Tongue (tissue), 2 donors: Measurements from ENCODE around the gene ANO9. TPM values are rescaled to one million over a fixed set of nuclear protein-coding genes. Genes with fewer than 3 reads are reported as not detected.
"Not testable (repeated sequence)": the region's sequence is repeated elsewhere in the genome, so short reads cannot be mapped to it uniquely, and the experiment has no call there.

Source experiments
- DNase-seq: peaks from one replicate; pipeline ENCODE4 v3.0.0-alpha.2; 2015
- total RNA-seq: library from RNA; depleted of rRNA; stranded (reverse); fragments of >200 nt; gene quantifications from one replicate; pipeline ENCODE4 v1.2.3, GENCODE V29; 2014

The ANO9 gene
- total RNA-seq, 1 donor from 2014 or later, result 2.1 TPM

DNA sequence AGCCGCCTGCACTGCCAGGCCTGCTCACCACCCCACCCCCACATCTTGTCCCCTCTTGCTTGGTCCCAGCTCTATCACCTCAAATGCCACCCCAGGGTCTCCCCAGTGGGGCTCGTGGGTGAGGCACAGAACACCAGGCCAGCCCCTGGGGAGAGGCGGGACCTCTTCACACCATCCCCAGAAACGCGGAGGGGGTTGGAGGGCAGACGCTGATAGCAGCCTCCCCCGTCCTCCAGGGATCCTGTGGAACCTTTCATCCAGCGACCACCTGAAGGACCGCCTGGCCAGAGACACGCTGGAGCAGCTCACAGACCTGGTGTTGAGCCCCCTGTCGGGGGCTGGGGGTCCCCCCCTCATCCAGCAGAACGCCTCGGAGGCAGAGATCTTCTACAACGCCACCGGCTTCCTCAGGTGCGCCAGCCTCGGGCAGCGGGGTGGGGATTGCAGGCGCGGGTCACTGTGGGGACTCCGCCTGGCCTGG, 42.0 kb downstream of the ANO9 start:
- no peak for DNase-seq

GRCh38 chr11:398826-399225, 43.0 kb downstream of the ANO9 start:
- DNase-seq, result no peak

DNA sequence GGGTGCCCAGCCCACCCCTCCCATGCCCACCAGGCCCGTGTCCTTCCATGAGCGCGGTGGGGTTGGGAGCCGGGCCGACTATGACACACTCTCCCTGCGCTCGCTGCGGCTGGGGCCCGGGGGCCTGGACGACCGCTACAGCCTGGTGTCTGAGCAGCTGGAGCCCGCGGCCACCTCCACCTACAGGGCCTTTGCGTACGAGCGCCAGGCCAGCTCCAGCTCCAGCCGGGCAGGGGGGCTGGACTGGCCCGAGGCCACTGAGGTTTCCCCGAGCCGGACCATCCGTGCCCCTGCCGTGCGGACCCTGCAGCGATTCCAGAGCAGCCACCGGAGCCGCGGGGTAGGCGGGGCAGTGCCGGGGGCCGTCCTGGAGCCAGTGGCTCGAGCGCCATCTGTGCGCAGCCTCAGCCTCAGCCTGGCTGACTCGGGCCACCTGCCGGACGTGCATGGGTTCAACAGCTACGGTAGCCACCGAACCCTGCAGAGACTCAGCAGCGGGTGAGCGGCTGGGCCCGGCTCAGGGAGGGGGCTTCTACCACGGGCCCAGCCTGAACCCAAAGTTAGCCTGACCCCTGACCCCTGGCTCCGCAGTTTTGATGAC, 44.8 kb downstream of the ANO9 start:
- DNase-seq, result peak; percentile 79

- DNase-seq, result peak; percentile 25
These were observed 45.3 kb downstream of the ANO9 start for GRCh38 chr11:396511-396947.

GRCh38 chr11:395866-396265, 45.9 kb downstream of the ANO9 start:
- no peak for DNase-seq

DNA sequence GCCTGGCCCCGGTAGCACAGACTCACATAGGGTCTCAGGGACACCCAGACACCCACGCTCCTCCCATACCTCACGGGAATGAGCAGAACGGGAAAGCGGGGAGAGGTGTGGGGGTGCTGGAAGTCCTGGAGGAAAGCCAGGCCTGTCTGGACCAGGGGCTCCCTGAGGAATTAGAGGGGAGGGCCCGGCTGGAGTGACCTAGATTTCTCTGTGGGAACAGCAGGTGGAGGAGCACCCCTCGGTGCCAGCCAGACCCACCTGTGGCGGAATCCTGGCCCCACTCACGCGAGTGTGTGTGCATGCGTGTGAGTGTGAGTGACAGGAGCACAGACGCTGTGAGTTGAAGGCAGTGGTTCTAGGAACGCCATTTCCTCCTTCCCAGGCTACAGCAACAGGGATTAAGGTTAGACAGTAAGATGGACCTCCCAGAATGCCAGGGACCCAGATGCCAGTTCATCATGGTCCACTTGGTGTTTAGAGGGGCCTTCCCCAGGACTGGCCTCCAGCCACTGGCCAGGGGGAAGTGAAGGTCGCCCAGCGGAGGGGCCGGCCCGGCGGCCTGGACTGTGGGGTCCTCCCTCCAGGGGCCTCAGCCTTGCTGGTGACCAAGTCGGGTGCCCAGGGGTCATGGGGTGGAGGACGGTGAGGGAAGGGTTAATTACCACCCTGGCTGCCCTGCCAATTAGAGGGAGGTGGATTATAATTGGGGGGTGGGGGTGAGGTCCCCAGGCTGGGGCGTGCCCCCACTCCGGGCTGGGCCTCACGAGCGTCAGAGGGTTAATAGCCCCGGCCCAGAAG, 46.8 kb downstream of the ANO9 start:
- DNase-seq, result no peak

DNA sequence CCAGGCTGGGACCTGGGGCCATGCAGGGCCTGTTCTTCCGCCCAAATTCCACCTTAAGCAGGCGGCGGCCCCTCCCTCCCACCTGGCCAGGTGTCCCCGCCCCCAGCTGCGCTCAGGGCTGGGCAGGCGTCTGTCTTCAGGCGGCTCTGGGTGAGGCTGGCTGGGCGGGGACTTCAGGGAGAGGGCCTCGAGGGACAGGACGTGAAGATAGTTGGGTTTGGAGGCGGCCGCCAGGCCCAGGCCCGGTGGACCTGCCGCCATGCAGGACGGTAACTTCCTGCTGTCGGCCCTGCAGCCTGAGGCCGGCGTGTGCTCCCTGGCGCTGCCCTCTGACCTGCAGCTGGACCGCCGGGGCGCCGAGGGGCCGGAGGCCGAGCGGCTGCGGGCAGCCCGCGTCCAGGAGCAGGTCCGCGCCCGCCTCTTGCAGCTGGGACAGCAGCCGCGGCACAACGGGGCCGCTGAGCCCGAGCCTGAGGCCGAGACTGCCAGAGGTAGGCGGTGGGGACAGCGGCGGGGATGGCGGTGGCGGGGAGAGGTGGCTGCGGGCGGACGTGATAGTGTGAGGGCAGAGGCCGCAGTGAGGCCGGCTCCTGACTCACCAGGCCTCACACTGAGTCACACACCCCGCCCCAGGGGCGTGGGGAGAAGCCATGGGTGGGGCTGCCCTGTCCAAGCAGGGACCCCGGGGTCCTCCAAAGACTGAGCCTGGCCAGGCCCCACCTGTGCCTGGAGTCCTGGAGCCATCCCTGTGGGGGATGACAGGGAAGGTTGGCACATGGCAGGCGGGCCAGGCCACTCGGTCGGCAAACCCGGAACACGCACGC, 47.6 kb downstream of the ANO9 start, which contains the start of gene PKP3:
Gene PKP3, plus strand, starts transcription at position 176 of the 824 bp plus-strand sequence. Its CDS starts 84 bp downstream, at position 260.
- peak; percentile 66 for DNase-seq

GRCh38 chr11:393219-394033, 48.4 kb downstream of the ANO9 start:
- DNase-seq, result peak; percentile 57

GRCh38 chr11:392102-392777, 49.6 kb downstream of the ANO9 start:
- no peak for DNase-seq

GRCh38 chr11:391117-392017, 50.4 kb downstream of the ANO9 start:
- no peak for DNase-seq

- no peak for DNase-seq
These were observed 51.6 kb downstream of the ANO9 start for GRCh38 chr11:390175-390574.

DNA sequence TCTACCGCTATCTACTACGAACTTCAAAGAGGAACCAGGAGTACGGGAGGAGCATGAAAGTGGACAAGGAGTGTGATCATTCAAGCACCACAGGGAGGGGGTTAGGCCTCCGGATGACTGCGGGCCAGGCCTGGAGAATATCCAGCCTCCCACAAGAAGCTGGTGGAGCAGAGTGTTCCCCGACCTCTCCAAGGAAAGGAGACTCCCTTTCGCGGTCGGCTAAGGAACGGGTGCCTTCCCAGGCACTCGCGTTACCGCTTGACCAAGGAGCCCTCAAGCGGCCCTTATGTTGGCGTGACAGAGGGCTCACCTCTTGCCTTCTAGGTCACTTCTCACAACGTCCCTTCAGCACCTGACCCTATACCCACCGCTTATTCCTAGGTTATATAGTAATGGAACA, 52.4 kb downstream of the ANO9 start:
- DNase-seq, result not testable (repeated sequence)

- no peak for DNase-seq
These were observed 54.5 kb downstream of the ANO9 start for GRCh38 chr11:387193-387793.

GRCh38 chr11:386483-386882, 55.3 kb downstream of the ANO9 start:
- DNase-seq, result no peak

- no peak for DNase-seq
These were observed 56.0 kb downstream of the ANO9 start for GRCh38 chr11:385594-386351.

DNA sequence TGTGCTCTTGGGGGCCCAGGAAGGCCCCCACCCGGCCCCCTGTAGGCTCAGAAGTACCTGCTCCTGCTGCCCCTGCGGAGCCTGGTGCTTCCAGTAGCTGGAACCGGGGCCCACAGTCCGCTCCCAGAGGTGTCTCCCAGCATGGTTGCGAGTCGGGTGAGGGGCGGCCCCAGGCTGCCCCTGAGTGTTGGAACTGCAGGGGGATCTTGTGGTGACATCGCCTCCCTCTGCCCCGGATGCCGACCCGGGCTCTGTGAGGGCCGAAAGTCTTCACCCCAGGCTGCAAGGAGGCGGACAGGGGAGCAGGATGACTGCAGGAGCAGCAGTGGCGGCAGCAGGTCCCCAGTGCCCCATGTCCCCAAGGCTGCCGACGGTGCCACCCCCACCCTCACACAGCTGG, 57.3 kb downstream of the ANO9 start:
- no peak for DNase-seq

- DNase-seq, result no peak
These were observed 58.4 kb downstream of the ANO9 start for GRCh38 chr11:383431-383830.

GRCh38 chr11:382081-382629, 59.7 kb downstream of the ANO9 start:
- DNase-seq, result no peak
